Measurements from ENCODE around the gene MEAF6.

- no peak for TF ChIP-seq CTCF (IDR thresholded peaks at IDR 0.05; ENCODE audit: insufficient read depth, low read length, poor library complexity, severe bottlenecking)
- TF ChIP-seq EZH2phosphoT487 (conservative IDR thresholded peaks at IDR 0.05; ENCODE audit: low read length), result no peak
These were observed 35.7 kb downstream of the MEAF6 start for GRCh38 chr1:37478890-37479254.
